Islet of Langerhans (tissue), 1 donor: ENCODE measurements around the gene GPS1.

ENCODE experiments used
- FAIRE-seq: peaks from one replicate; lab custom pipeline; 2011; peaks lifted over from hg19 to GRCh38; lab: Jason Lieb, UNC

Gene GPS1

DNA sequence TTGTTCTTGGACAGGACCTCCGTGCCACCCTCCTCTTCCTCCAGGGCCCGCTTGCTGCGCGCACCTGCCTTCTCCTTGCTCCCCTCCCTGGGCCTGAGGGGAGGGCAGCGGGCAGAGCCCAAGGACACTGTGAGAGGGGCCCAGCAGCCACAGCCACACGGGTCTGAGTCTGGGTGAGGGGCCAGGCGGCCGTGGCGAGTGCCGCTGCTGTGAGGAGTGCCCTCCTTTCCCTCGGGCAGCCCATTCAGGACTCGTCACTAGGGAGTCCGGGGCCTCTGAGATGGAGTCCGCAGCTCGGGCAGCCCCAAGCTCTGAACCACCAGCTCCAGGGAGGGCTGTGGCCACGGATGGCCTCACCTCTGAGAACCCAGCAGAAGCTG lies 8.3 kb downstream of the GPS1 start:
- no peak for FAIRE-seq

DNA sequence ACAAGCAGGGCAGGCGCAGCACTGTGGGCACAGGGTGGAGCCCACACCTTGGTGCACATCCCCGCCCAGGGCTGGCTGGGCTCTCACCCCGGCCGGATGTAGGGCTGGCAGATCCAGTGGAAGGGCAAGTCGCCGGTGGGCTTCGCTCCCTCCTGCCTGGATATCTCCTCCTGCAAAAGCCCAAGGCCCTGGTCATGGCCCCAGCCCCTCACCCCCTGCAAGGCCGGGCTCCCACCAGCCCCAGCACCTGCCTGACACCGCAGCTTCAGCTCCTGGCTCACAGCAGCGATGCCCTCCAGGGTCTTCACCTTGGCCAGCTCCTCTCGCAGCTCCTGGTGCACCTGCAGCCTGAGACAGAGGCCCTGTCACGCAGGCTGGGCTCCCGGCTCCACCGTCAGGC lies 8.9 kb downstream of the GPS1 start:
- no peak for FAIRE-seq

DNA sequence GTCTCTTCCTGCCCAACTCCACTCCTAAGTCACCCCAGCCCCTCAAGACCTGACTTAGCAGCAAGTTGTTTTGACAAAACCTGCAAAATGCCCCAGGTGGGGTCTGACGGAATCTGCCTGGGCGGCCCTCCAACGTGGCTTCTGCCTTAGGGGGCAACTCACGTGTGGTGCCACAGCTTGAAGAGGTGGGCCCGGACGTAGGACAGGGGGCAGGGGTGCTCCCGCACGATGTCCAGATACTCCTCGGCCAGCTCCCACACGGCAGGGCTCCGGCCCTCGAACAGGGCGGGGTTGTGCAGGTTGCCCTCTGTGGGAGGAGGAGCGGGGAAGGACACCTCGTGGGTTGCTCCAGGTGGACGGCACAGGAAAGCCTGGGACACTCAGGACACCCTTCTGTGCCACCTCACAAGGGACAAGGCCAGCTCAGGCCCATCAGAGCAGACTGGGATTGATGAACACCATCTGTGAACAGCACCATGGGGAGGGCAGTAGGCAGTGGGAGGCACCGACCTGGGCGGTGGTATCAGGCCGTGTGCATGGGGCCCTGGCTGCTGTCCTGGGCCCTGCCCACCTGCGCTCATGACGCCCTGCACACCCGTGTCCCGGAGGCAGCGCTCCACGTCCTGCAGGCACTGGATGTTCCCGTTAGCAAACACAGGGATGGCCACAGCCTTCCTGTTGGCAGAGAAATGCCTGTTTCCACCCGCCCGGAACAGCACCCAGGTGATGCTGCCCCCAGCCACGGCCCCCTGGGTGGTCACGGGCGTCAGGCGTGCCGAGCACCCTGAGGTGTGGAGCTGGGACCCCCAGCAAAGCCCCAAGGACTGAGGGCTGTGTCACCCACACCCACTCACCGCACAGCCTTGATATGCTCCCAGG lies 9.6 kb downstream of the GPS1 start:
- no peak for FAIRE-seq

DNA sequence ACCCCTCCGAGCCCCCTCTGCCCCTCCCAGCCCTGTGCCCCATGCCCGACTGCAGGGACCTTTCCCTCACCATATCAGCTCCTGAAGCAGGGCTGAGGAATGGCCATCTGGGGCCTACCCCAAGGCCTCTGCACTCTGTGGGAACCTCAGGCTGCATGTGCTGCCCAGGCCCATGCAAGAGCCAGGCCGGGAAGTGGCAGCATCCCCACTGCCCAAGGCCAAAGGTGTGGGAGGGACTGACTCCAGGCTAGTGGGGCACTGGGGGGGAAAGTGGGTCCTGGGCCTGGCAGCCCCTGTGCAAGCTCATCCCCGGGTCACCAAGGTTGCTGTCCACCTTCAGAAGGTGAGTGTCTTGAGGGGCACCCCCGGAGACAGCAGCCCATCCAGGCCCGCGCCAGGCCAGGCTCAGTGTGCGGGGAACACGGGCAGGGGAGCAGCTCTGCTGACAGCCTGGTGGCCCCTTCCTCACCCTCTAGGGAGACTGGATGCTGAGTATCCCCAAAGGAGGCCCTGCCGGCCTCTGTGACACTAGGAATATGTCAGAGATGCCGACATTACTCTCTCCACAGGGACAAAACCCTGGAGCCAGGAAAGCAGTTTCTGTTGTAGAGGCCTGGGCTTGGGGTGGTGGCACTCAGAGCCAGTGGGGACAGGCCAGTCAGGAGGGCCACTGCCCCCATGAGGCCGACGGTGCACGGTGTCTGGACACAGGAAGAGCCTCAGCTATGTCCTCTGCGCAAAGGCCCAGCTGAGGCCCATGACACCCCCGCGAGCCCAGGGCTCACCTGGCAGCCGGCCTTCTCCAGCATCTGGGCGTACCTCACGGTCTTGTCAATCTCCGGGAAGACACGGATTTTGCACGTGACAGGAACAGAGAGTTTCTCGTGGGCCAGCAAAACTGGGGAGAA lies 10.6 kb downstream of the GPS1 start:
- FAIRE-seq = no peak

DNA sequence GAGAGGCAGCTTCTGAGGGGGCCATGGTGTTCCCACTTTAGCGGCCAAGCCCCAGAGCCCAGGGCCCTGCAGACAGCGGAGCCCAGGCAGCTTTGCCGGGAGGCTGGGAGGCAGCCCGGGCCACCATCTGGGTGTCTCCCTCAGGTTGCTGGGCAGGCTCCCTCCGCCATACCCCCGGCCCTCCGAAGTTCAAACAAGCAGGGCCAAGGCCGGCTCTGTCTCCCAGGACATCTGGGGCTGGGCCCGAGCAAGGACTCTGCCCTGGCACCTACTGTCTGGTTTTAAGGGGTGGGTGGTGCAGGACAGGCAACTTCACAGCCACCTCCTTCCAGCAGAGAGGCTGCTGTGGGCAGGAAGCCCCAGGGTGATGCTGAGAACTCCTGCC lies 11.3 kb downstream of the GPS1 start:
- FAIRE-seq = no peak

DNA sequence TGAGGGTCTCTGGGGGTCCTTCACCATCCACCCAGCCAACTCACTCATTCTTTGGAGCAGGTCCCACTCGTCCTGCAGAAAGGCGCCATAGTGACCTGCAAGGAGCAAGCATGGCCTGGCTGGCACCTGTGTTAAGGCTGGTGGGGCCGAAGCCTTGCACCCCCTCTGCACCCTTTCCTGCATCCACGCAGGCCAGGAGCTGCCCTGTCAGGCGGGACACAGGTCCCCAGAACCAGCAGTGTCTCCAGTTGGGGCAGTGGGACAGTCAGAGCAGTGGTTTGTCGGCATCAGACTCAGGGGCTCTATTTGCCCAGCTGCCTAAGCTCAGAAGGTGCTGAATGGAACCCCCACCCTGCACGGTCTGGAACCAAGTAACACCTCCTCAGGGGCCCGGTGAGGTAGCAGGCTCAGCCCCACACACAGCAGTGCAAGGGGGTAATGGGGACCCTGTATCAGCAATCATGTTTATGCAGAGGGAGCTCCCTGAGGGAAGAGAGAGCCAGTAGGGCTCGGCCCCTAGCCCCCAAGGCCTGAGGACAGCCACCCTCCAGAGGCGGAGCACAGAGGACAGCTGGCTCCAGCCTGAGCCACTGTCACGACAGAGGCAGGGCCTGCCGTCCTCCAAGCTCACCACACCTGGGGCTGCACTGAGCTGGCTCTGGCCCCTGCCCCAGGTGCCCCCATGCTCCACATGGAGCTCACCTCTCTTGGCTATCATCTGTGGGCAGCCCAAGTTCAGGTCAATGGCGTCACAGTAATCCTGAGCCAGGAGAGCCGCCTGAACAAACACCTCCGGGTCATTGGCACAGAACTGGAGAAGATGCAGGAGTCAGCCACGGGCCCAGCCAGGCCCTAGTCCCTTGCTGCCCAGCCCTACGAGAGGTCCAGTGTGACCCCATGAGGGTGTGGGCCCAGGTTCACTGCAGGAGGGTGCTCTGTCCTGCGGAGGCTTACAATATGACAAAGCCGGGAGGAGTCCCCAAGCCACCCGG lies 12.0 kb downstream of the GPS1 start:
- no peak for FAIRE-seq

DNA sequence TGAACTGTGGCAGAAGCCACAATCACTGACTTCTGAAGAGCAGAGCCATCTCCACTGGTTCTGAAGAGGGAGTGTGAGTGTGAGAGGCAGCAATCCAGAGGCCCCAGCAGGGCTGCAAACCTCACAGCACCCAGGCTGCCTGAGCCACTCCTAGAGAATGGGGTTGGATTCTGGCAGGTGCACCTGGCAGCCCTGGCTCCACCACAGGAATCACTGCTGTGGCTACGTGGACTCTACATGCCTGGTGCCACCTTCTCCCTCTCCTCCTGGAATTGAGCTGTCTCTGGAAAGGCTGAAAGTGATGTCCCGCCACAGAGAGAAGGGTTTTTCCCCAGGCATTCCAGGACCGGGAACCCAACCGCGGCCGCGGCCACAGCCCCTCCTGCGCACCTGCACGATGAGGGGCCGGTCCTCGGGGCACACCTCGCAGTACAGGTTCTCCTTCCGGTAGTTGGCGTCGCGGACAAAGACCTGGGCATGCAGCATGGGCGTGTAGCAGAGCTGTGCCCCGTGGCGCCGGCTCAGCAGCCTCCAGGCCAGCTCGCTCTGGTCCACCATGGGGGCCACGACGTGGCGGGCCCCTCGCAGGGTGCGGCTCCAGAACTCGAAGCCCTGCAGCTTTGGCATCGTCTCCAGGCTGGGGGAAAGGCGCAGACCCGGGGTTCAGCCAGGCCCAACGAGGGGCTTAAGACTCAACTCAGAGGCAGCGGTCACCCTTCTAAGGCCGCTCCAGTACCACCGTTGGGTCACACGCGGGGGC lies 12.9 kb downstream of the GPS1 start:
- FAIRE-seq = no peak

DNA sequence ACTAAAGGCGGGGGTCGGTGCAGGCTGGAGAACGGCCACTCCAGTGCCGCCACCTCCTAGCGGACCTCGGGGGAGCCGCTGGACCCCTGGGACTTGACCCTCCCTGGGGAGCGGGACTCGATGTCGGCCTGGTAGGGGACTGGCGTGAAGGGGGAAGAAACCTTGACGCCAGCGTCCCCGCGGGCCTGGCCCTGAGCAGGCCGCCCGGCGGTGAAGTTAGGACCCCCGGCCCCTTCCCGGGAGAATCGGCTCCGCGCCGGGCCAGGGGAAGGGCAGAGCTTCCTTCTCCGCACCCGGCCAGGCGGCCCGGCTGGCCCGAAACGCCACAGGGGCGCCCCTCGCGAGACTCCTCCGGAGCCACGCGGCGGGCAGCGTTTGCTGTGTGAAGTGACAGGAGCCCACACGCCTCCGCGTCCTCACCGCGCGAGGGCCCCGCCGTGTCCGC lies 13.5 kb downstream of the GPS1 start:
- FAIRE-seq = no peak

DNA sequence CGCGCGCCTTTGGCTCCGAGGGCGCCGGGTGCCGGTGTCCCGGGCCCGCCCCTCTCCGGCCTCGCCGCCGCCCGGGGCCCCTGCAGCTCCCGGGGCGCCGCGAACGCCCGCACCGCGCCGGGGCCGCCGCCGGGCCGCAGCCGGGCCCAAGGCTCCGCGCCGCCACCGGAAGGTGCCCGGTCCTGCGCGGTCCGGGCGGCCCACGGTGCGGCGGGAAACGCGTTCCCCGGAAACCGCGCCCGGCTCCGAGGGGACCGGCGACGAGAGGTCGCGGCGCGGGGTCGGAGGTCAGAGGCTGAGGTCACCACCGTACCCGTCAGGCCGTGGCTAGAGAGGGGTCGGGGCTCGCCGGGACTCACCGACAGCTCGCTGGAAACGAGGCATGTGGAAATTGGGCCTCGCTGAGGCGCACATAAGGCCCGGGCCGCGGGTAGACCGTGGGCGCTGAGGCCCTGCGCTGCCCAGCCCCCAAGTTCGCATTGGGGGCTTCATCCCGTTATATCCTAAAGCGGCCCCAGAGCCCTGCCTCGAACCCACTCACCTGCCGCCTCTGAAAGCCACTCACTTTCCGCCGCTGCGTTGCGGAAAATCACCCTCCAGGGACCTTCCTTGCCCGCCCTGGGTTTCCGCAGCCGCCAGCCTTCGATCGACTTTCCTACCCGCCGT lies 14.1 kb downstream of the GPS1 start, which contains the start of gene DUS1L:
Gene DUS1L (minus strand): TSS at position 167 of the 666 bp plus-strand sequence. CDS start 745 bp downstream, outside the sequence.
- FAIRE-seq = no peak

DNA sequence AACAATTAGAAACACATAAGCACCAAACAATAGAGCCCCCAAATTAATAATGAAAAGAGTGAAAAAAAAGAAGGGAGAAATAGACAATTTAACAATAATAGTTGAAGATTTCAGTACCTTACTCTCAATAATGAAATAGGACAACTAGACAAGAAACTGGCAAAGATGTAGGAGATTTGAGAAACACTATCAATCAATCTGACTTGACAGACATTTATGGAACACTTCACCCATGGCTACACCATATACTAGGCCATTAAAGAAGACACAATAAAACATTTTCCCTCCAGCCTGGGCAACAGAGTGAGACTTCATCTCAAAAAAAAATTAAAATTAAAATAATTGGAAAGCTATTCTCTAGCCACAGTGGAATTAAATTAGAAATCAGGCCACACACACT lies 18.9 kb downstream of the GPS1 start:
- FAIRE-seq = no peak

DNA sequence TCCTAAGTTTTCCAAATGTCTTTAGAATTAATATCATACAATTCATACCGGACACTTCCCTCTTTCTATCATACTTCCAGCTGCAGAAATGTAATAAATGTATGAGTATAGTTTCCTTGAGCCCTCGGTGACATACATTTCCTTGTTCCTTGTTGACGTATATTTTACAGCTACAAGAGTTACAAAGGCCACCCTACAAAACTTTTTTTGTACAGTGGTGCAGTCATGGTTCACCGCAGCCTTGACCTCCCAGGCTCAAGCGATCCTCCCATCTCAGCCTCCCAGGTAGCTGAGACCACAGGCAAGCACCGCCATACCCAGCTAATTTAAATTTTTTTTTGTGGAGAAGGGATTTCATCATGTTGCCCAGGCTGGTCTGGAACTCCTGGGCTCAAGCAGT lies 21.1 kb downstream of the GPS1 start:
- no peak for FAIRE-seq

DNA sequence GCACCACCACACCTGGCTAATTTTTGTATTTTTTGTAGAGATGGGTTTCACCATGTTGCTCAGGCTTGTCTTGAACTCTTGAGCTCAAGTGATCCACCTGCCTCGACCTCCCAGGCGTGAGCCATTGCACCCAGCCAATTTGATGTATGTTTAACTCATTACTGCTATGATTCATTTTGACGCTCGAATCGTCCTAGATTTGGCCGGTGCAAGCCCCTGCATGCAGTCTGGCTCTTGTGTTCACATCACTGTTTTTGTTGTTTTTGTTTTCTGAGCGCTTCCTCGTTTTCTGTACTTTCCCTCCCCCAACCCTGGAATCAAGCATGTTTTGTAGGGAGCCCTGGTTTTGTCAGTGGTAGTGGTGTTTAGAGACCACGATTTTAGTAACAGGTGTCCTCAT lies 21.7 kb downstream of the GPS1 start:
- no peak for FAIRE-seq

DNA sequence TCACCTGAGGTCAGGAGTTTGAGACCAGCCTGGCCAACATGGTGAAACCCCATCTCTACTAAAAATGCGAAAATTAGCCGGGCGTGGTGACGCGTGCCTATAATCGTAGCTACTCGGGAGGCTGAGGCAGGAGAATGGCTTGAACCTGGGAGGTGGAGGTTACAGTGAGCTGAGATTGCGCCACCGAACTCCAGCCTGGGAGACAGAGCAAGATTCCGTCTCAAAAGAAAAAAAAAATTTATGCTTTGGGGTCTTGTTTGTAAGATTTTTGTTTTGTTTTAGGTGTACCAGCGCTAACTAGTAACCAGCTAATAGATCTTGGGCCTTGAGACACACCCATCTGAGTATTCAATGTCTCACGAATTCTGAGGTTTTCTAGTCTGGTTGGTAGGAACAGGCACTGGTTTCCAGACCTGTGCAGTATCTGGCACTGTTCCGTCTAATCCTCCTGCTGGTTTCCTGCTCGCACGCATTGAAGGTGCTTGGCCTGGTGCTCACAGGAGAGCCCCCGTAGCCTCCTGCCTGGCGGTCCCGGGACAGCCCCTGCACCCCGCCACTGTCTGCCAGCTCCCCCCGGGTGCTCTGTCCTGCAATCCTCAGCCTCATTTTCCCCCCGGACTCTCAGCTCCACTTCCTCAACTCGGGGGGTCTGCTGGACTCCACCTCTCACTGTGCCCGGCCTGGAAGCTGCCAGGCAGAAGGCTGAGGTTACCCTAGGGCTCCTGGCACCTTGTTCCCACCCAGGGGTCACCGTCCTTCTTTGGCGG lies 24.5 kb downstream of the GPS1 start:
- no peak for FAIRE-seq

DNA sequence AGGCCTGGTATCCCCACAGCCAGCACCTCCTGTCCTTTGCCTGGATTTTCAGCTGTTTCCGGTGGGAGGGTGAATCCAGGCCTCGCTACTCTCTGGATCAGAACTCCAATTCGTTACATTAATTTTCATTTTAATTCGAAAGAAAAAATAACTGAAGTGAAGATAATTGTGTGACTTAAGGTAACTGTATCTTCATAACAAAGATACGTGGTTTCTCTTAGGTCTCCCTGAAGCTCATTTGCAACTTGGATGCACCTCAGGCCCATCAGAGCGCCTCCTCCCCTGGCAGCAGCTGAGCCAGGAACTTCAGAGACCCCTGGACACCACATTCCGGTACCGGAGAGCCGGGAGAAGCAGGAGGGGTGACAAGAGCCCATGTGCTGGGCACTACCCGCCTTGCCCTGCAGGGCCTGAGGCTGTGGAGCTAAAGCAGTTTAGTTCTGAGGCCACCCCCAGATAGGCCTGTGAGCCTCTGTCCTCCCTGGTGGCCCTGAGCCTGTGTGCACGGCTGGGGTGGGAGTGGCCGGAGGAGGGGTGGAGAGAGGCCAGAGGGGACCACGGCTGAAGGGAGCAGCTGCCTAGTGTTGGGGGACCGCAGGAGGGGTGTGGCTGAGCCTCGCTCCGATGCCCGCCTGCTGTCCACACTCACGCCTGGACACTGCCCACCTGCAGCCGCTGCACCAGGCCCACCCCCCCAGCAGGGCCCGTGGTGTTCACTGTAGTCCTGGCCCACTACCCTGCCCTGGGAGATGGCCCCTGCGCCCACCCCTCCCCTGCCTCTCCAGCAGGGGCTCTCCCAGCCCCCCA lies 25.3 kb downstream of the GPS1 start:
- FAIRE-seq = no peak

DNA sequence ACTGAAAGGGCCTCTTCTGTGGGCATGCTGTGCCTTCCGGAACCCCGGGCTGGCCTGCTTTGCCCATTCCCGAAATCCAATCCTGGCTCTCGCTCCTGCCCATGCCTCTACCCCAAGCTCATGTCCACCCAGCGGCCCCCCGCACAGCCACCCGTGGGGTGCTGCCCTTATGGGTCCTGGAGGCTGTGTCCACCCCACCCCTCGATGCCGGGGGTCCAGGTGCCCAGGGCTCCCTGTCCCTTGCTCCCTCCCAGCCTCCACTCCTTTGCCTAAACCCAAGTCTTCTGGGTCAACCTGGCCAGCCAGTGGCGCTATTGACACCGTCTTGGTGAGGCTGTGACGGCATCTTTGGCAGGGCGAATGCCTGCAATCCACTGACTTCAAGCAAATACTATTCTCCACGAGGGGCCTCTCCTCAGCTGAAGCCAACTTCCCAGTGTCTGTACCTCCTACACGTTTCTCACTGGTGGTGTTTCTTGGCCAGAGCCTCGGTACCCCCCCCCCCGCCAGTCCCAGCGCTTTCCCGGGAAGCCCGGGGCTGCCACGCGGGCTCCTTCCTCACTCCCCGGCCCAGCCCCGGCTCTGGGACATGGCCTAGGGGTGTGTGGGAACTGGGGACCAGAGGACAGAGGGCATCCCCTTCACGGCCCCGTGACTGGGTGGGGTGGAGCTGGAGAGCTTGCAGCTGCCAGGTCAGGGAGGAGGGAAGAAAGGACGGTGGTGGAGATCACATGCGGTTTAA lies 26.1 kb downstream of the GPS1 start:
- FAIRE-seq = no peak

DNA sequence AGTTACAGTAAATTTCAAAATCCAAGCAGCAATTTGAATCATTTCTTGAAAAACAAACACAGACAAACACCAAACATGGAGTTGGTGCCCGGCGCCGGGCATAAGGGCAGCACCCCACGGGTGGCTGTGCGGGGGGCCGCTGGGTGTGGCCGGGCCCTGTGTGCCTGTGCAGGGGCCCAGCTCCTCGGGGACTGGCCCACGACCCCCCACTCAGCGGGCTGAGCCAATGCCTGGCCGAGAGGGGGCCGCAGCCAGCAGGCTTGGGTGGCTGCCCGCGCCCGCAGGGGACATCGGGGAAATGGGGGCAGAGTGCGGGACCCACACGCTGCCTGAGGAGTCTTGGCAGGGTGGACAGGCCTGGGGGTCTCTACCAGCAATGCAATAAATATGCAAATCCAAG lies 26.7 kb downstream of the GPS1 start:
- no peak for FAIRE-seq

DNA sequence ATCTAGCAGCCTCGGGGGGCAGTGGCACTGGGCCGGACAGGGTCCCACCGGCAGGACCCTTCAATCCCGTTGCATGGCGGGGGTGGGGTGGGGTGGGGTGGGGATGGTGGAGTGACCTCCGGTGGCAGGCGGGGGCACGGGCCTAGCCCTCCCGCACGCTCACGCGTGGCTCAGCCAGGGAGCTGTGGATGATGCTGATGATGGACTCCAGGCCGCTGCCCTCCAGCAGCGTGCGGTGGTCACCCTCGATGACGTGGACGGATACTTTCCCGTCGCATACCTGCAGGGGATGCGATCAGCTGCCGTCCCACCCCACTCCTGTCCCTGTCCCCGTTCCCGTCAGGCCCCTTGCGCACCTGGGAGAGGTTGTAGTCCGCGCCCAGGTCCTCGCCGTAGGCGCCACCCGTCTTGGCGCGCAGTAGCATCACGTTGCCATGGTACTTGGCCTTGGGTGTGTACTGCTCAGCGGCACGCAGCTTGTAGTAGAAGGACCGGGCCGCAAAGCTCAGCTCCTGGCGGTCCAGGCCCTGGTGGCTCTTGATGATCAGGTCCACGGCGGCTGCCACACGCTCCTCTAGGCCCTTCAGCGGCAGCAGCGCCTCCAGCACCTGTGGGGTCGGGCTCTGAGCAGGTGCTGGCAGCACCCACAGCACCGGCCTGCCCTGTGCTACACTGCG lies 27.4 kb downstream of the GPS1 start:
- FAIRE-seq = no peak
